Posterior cingulate gyrus (tissue), 11 donors: ENCODE results near the gene PTPRD.
A peak's percentile ranks its signal among the peaks of the same experiment; 100 is the strongest.

Source experiments
- DNase-seq, 10 donors: peaks; one replicate each; pipeline versions ENCODE4 v3.0.0 to v3.0.0-alpha.2; 2020 to 2021; ENCODE audit warnings: mixed read lengths in 3 of 10
- intact Hi-C: fragments of 100-400 bp; cut with DNase I; formaldehyde crosslinking; loops from one replicate; pipeline ENCODE4 v1.15.1; 2023

Gene PTPRD

GRCh38 chr9:8835291-8835690 is 1777.5 kb downstream of the PTPRD start:
- intact Hi-C loops: no loop called here
- DNase-seq: no peak

DNA sequence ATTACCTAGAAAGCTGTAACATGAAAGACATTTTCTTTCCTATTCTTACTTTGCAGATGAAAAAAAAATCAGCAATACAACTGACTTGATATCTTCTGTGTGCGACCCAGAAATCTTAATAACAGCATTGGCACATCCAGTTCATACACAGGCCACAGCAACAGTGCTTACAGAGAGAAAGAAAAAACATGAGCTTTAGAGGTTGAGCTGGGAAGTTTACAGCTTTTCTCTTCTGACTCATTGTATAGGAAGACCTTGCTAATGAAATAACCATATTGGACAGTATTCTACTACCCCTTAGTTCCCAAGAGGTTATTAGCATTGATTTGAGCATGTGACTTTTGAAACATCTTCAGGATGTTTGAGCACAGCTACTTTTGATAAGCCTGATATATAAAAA is 1779.8 kb downstream of the PTPRD start:
- intact Hi-C loops: no loop called here
- no peak for DNase-seq

DNA sequence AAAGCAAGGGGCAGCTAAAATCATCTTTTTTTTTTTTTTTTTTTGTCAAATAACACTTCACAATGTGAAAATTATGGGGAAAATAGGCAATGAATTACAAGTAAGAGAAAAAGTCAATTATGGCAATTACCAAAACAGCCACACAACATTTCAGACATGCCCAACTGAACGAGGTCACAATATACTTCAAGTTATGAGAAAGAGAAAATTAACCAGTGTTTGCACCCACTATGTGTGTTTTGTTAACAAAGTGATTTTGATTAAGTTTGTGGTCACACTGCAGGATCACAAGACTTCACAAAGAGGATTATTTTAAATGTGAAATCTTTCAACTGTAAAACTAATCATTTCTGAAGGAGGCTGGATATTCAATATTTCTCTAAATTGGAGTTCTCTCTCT is 1780.4 kb downstream of the PTPRD start:
- intact Hi-C loops: no loop called here
- DNase-seq: no peak

GRCh38 chr9:8831568-8831967 is 1781.2 kb downstream of the PTPRD start:
- no peak for DNase-seq
- intact Hi-C loops: no loop called here

DNA sequence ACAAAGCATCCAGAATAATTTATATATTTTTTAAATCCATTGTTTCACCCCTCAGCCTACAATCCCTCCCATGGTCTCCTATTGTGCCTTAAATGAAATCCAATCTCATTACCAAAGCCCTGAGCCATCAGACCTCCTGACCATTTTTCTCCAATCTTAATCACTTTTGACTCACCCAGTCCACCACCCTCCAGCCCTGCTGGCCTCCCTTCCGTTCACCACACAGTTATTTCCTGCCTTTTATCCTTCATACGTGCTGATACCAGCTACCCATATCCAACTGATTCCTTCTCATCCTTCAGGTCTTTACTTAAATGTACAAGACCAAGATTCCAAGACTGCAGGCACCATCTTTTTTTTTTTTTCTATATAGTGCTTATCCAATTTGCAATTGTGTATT is 1786.5 kb downstream of the PTPRD start:
- intact Hi-C loops: no loop called here
- DNase-seq: no peak

DNA sequence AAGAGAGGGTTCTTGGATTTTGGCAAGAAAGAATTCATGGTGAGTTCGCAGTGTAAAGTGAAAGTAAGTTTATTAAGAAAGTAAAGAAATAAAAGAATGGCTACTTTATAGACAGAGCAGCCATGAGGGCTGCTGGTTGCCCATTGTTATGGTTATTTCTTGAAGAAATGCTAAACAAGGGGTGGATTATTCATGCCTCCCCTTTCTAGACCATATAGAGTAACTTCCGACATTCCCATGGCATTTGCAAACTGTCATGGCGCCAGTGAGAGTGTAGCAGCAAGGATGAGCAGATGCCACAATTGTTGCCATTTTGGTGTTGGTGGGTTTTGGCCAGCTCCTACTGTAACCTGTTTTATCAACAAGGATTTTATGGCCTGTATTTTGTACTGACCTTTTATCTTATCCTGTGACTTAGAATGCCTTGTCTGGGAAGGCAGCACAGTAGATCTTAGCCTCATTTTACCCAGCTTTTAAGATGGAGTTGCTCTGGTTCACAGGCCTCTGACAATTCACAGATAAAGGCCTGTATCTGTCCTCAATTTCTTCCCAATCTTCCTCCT is 1787.1 kb downstream of the PTPRD start:
- no peak for DNase-seq
- intact Hi-C loops: no loop called here

DNA sequence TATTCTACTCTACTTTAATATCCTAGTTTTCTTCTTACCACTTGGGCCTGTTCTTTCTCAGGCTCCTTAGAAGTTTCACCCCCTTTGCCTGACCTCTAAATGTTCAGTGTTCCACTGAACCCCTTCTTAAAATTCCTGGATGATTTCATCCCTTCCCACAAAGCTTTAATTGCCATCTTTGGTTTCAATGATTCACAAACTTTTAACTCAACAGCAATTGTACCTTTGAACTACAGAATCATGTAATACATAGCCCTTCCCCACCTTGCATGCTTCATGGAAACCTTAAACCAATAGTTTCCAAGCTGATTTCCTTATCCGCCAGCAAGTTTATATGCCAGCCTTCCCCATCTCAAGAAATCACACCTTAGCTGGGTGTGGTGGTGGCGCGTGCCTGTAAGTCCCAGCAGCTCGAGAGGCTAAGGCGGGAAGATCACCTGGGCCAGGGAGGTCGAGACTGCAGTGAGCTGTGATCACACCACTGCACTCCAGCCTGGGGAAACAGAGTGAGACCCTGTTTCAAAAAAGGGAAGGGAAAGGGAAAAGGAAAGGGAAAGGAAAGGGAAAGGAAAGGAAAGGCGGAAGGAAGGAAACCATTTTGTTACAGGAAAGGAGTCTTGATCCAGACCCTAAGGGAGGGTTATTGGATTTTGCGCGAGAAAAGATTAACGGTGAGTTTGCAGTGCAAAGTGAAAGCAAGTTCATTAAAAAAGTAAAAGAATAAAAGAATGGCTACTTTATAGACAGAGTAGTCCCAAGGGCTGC is 1789.5 kb downstream of the PTPRD start:
- DNase-seq: peak in 1 of 10 donors; percentile 40
- intact Hi-C loops: no loop called here

GRCh38 chr9:8822667-8823025 is 1790.2 kb downstream of the PTPRD start:
- intact Hi-C loops: no loop called here
- DNase-seq: no peak

DNA sequence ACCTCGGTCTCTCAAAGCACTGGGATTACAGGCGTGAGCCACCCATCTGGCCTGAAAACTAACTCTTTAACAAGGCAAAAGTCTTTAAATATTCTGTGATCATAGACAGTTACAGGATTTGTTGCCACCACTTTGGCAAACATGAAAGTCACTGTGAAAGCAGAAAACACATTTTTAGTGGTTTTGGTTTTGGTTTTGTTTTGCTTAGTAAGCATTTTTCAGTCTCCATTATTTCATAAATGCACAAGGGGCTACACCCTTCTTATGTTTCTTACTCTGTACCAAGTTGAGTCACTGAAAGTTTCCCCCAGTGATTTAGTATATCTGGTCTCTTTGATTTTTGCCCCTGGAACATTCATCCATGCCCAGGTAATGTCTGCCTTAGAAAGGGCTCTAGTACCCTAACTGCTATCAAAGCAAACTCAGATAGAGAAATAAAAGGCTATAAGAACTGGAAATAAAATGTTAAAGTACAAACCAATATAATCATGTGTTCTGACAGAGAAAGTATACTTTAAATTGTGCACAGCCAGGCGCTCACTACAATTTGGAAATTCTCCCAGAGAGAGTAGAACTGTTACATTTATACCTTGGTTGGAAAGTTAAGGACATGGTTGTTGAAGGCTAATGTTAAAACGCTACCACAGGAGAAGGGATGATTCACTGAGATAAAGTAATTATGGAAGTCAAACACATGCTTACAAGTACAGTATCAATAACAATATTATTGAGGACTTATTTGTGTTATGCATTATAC is 1790.7 kb downstream of the PTPRD start:
- intact Hi-C loops: no loop called here
- DNase-seq: no peak

DNA sequence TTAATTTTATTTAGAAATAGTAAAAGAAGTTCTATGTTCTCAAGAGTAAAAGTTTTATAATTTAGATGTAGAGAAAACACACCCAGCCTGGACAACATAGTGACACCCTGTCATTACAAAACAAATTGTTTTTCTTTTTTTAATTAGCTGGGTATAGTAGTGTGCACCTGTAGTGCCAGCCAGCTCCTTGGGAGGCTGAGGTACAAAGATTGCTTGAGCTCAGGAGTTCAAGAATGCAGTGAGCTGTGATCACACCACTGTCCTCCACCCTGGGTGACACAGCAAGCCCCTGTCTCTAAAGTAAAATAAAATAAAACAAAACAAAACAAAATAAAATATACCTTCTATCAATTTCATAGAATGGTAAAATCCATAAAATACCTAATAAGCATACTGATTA is 1795.5 kb downstream of the PTPRD start:
- intact Hi-C loops: no loop called here
- no peak for DNase-seq

DNA sequence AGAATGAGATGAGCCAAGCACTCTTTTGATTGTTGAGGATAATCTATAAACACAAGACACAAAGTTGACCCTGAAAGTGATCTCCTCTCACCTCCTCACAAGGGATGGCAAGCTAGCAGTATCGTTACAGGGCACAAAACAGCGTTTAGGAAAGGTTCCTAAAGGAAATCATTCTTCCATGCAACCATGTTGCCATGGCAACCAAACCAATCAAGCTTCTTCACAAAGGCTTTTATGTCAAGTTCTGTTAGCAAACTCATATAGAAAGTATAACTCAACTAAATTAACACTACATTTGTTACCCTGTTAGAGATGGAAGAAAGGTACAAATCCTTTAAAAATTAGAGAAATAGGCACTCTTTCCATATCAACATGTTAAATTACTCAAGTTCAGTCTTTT is 1796.4 kb downstream of the PTPRD start:
- intact Hi-C loops: no loop called here
- no peak for DNase-seq

GRCh38 chr9:8815931-8816330 is 1796.9 kb downstream of the PTPRD start:
- intact Hi-C loops: no loop called here
- DNase-seq: no peak

DNA sequence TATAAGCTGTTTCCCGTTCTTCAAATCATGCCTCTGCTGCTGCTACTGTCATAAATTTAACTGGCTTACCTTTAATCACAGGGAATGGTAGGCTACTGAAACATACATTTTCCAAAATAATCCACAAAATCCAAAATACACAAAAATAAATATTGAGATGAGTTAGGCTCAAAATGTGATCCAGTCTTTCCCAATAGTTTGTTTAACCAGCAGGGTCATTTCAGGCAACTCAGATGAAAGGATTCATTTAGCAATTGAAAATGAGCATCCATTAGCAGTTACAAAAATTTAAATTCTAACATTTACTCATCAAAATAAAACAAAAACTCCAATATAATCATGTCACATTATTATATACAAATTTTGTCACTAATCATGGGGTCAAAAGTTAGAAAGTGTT is 1797.6 kb downstream of the PTPRD start:
- no peak for DNase-seq
- intact Hi-C loops: no loop called here

DNA sequence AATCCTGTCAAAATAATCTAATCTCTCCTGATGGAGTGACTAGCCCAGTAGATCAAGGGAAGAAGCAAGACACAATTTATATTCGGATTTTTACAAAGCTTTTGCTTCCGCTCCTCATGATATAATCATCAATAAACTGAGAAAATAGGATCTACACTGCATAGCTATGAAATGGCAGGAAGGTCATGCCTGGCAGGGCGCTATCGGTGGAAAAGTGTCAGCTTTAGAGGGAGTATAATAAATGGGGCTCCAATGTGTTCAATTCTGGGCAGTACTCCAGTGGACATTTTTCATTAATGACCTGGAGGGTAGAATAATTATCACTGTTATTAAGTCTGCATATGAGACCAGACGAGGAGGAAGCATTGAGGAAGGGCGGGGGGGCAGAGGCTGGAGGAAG is 1799.9 kb downstream of the PTPRD start:
- no peak for DNase-seq
- intact Hi-C loops: no loop called here

- intact Hi-C loops: no loop called here
- no peak for DNase-seq
These were observed 1803.1 kb downstream of the PTPRD start for GRCh38 chr9:8809741-8810140.

- intact Hi-C loops: no loop called here
These were observed 1806.7 kb downstream of the PTPRD start for GRCh38 chr9:8806150-8806549.

GRCh38 chr9:8804613-8805012 is 1808.2 kb downstream of the PTPRD start:
- DNase-seq: no peak
- intact Hi-C loops: no loop called here

More at GRCh38 chr9:8806150-8806549, 1806.7 kb downstream of the PTPRD start:
- DNase-seq: no peak

DNA sequence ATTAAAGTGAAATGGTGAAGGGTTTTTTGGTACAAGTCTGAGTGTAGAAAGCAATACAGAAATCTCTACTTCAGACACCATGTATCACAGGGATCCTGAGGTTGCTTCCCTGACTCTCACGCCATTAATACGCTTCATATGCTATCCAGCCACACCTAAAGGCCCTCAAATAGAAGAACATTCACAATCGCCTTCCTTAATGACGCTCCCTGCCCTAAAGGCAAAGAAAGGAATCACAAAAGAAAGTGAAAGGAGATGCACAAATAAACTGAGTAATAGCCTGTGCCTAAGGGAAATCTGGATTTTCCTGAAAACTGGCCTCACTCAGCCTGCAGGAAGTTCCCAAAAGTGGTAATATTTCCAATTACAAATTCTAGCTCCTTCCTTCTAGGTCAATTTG is 1810.6 kb downstream of the PTPRD start:
- intact Hi-C loops: no loop called here
- no peak for DNase-seq

DNA sequence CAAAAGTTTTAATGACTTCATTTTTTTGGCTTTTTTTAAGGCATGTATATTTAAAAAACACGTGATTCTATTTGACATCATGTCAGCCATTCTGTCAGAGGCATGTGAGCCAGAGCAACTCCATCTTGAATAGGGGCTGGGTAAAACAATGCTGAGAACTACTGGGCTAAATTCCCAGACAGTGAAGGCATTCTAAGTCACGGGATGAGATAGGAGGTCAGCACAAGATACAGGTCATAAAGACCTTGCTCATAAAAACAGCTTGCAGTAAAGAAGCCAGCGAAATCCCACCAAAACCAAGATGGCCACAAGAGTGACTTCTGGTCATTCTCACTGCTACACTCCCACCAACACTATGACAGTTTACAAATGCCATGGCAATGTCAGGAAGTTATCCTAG is 1812.6 kb downstream of the PTPRD start:
- DNase-seq: no peak
- intact Hi-C loops: no loop called here

GRCh38 chr9:8799615-8800014 is 1813.2 kb downstream of the PTPRD start:
- intact Hi-C loops: no loop called here
- DNase-seq: no peak

DNA sequence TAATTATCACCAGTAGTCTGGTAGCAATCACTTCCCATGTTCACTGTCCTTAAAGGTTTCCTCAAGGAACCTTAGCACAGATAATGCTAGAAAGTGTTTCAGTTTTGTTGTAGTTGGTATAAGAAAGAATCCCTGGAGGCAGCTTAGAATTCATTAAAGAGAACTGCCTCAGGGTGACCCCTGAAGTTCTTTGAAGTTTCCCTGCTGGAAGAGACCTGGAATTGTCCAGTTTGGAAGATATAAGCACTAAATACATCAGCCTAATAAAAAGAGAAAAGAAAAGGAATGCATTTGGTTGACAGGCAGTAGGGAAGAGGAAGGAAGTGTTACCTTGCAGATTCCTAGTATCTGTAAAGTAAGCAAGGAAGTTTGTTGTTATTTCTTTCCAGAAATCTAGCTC is 1813.6 kb downstream of the PTPRD start:
- DNase-seq: no peak
- intact Hi-C loops: no loop called here

DNA sequence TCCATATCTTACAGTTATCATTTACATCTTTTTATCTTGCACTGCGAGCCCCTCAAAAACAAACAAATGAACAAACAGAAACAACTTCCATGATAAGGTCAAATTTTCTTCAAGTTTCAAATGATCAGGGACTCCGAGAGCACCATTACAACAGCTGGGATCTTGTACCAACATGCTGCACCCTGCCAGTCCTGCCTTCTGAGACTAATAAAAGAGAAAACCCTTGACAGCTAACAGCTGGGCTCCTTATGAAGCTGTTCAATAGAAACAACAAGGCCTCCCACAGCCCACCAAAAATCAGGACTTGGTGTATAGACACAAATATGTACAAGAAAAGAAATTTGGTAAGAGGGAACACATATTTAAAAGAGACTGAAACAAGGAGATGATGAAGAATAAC is 1828.0 kb downstream of the PTPRD start:
- intact Hi-C loops: no loop called here
- DNase-seq: no peak
